D721Med (cell line): ENCODE data around the gene FLACC1.

Source experiments
- DNase-seq: peaks from one replicate; pipeline ENCODE4 v3.0.0; 2011; ENCODE audit warnings: low spot score; ENCODE audit not compliant: insufficient read length
- FAIRE-seq: peaks from 2 replicates; lab custom pipeline; 2011; peaks lifted over from hg19 to GRCh38; lab: Jason Lieb, UNC
- CTCF ChIP-seq: IDR thresholded peaks from 2 replicates; pipeline ENCODE4 v1.5.1; 2012; ENCODE audit warnings: mild to moderate bottlenecking, control low read depth; ENCODE audit not compliant: insufficient read depth; ENCODE audit errors: missing control alignments

The FLACC1 gene

GRCh38 chr2:201276511-201276910, 80.6 kb downstream of the FLACC1 start:
- TF ChIP-seq CTCF: no peak
- FAIRE-seq: no peak
- no peak for DNase-seq

GRCh38 chr2:201275990-201276389, 81.2 kb downstream of the FLACC1 start:
- no peak for TF ChIP-seq CTCF
- FAIRE-seq: no peak
- no peak for DNase-seq

GRCh38 chr2:201275069-201275468, 82.1 kb downstream of the FLACC1 start:
- TF ChIP-seq CTCF: no peak
- DNase-seq (no peak), FAIRE-seq (no peak)

GRCh38 chr2:201273330-201273983, 83.7 kb downstream of the FLACC1 start:
- FAIRE-seq: no peak
- TF ChIP-seq CTCF: no peak
- DNase-seq: no peak

- no peak for TF ChIP-seq CTCF
- DNase-seq: no peak
- no peak for FAIRE-seq
Measured at GRCh38 chr2:201271917-201272316, 85.2 kb downstream of the FLACC1 start.

GRCh38 chr2:201270293-201271001, 86.7 kb downstream of the FLACC1 start:
- no peak for FAIRE-seq
- no peak for TF ChIP-seq CTCF

GRCh38 chr2:201269764-201270163, 87.4 kb downstream of the FLACC1 start:
- TF ChIP-seq CTCF: no peak
- FAIRE-seq (no peak), DNase-seq (no peak)

More at GRCh38 chr2:201270293-201271001, 86.7 kb downstream of the FLACC1 start:
- no peak for DNase-seq
